Stimulated activated CD8-positive, alpha-beta memory T cell treated with anti-CD3 and anti-CD28 coated beads, Interleukin-12 subunit alpha, Interleukin-12 subunit beta, amount 100 ng/mL, for 4 hours (primary cell): ENCODE results near the gene CMTM4.

ENCODE experiments used
- DNase-seq: peaks from one replicate; pipeline ENCODE4 v3.0.0-alpha.2; 2020; ENCODE audit warnings: low read depth

The CMTM4 gene

DNA sequence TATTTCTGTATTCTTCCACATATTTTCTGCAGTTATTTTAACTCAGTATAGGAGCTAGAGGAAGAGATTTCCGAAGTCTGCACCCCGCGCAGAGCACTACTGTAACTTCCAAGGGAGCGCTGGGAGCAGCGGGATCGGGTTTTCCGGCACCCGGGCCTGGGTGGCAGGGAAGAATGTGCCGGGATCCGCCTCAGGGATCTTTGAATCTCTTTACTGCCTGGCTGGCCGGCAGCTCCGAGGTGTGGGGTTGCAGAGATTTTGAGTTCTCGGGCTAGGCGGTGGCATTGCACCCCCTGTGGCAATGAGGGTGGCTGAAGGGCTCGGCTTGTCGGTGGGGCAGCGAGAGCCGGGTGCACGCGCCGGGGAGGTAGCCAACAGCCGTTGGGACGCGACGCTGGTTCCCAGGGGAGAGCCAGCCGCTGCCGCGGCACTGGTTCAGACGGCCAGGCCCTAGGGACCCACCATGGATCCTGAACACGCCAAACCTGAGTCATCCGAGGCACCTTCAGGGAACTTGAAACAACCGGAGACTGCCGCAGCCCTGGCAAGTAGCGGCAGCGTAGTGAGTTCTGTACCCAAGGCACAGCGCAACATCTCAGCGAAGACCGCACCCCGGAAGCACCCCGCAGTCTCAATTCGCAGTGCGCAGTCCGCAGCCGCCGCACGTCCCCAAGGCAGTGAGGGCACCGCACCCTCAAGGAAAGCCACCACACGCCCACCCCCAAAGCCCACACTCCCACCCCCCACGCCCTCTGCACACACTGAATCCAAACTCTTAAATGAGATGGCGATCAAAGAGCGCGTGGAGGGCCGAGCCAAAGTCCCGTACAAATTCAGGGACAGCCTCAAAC lies 130.3 kb downstream of the CMTM4 start, which contains the start of gene CMTM1:
Gene CMTM1 (plus strand): TSS at position 389 of the 851 bp plus-strand sequence. CDS start 75 bp downstream, at position 464.
- DNase-seq = no peak
